GM12865 (cell line): ENCODE data around the gene RICTOR.

Source experiments
- DNase-seq: peaks from one replicate; pipeline ENCODE4 v3.0.0; 2010; ENCODE audit warnings: low read depth
- H3K4me3 ChIP-seq: 2 replicates; pipeline ENCODE4 v1.5.1; 2011; ENCODE audit warnings: mild to moderate bottlenecking, low read depth, low read length, control low read depth
- TF ChIP-seq, protein P1 (sequence below): IDR thresholded peaks from 2 replicates; pipeline ENCODE4 v1.5.1; 2011; ENCODE audit warnings: low read length, control low read depth, low read depth, inconsistent platforms; ENCODE audit not compliant: insufficient read depth; ENCODE audit errors: missing control alignments

RICTOR gene

DNA sequence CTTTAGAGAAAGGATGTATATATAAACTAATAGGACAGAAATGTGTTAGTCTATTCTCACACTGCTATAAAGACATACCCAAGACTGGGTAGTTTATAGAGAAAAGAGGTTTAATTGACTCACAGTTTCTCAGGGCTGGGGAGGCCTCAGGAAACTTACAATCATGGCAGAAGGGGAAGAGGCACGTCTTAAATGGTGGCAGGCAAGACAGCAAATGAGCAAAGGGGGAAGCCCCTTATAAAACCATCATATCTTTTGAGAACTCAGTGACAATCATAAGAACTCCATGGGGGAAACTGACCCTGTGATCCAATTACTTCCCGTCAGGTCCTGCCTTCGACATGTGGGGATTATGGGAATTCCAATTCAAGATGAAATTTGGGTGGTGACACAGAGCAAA lies 8.8 kb upstream of the RICTOR start:
- TF ChIP-seq, protein P1, sequence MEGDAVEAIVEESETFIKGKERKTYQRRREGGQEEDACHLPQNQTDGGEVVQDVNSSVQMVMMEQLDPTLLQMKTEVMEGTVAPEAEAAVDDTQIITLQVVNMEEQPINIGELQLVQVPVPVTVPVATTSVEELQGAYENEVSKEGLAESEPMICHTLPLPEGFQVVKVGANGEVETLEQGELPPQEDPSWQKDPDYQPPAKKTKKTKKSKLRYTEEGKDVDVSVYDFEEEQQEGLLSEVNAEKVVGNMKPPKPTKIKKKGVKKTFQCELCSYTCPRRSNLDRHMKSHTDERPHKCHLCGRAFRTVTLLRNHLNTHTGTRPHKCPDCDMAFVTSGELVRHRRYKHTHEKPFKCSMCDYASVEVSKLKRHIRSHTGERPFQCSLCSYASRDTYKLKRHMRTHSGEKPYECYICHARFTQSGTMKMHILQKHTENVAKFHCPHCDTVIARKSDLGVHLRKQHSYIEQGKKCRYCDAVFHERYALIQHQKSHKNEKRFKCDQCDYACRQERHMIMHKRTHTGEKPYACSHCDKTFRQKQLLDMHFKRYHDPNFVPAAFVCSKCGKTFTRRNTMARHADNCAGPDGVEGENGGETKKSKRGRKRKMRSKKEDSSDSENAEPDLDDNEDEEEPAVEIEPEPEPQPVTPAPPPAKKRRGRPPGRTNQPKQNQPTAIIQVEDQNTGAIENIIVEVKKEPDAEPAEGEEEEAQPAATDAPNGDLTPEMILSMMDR = no peak
- no peak overlapping the region for H3K4me3 ChIP-seq
- no peak for DNase-seq

- peak; percentile 78 for DNase-seq
- no peak overlapping the region for H3K4me3 ChIP-seq
- TF ChIP-seq, protein P1 = peak; percentile 70
Observed at GRCh38 chr5:39080597-39081204, 6.5 kb upstream of the RICTOR start.

DNA sequence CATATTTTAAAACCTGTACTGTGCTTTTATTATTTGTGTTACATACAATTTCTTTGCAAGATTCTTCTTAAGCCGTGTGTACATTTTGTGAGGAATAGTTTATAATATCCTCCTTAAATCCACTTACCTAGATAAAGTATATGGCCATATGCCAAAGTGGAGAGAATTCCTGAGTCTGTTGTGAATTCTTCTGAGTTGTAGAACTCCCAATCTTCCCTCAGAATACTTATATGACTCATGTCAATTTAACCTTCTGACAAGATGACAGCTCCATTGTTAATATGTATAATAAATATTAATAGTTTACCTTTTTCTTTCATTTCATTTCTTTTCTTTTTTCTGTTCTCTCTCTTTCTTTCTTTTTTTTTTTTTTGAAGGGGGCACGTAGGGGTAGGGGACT lies 6.0 kb upstream of the RICTOR start:
- no peak for DNase-seq
- no peak overlapping the region for H3K4me3 ChIP-seq
- TF ChIP-seq, protein P1 = no peak

DNA sequence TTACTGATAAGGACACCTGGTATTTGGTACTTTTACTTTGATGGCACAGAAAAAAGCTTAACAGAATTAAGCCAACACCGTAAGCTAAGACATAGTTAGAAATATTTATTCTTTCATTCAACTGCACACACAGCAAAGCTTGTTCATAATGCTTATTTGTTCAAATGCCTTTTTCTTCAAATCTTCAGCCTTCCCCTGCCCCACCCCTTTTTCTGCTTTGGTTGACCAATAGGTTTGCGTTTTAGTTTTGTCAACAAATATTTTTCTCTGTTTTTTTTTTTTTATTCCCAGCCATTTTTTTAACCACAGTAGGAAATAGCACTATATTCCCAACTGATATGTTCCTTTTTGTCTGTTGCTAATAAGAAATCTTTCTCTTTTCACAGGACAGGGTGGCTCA lies 4.9 kb upstream of the RICTOR start:
- DNase-seq = no peak
- H3K4me3 ChIP-seq = no peak overlapping the region
- TF ChIP-seq, protein P1 = no peak

DNA sequence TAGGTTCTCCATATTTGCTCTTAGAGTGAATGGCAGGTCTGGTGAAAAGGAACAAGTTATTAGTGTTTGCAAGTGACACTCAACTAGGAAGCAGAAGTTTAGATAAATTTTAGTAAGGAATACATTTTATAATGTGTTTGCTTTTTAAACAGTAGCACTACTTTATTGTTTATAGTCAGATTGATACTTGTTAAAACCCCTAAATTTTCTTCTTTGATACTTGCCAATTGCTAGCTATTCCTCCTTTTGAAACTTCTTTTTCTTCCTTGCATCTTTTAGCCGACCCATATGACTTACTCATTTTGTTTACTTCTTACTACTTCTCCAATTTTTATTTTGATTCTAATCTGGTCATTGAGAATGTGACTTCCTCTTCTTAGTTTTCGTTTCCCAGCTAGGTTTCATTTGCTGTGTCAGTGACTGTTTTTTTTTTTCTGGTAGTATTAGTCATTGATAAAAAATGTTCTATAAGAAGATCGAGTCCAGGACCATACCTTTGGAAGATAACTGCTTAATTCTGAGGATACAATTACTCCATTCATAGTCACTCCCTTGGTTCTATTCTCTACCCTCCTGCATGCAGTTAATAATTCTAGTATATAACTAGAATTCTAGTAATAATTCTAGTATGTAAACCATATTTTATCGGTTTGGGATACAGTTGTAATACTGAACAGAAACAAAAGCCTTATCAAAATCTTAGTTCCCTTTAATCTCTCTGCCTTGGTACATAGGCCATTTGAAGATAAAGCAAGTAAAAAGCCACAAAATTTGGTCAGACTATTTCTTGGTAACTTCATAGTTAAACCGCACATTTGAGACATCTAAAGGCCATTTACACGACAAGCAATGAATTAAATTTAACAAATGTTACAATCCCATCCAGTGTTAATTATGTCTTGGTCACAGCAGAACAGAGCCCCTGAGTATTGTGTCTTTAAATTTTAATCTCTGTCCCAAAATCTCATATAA lies 2.8 kb upstream of the RICTOR start:
- TF ChIP-seq, protein P1 = no peak
- peak; percentile 57 for DNase-seq
- peak overlapping the region; percentile 37; the same call in 1 of the 2 replicates for H3K4me3 ChIP-seq

GRCh38 chr5:39076101-39076756 lies 2.0 kb upstream of the RICTOR start:
- TF ChIP-seq, protein P1 = no peak
- H3K4me3 ChIP-seq = peak overlapping the region; percentile 37; the same call in 1 of the 2 replicates
- DNase-seq = no peak
